ENCODE measurements around the gene KCNN3. TPM values are rescaled to one million over a fixed set of nuclear protein-coding genes. Genes with fewer than 3 reads are reported as not detected.

Gene KCNN3
- total and polyA plus RNA-seq, 2 of the 13 experiments (the other 11 are each of a cell fraction or from before 2014, with no cell fraction given) = not detected

DNA sequence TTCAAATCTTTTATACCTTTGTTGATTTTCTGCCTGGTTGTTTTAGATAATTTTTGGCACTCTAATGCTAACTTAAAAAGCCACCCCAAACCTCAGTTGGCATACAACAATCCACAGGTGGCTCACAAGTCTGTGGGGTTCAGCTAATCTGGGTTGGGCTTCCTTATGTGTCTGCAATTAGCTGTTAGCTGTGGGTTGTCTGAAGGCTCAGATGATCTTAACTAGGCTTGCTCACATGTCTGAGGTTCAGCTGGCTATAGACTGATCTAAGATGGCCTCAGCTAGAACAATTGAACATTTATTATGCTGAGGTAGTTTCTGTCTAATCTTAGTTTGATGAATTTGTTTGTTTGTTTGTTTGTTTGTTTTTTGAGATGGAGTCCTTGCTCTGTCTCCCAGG, 217.2 kb downstream of the KCNN3 start:
- H4K20me1 ChIP-seq (ENCODE audit: insufficient read depth, low read length) = no peaks in the 10 kb centered on the region
- H3K4me3 ChIP-seq (replicated peaks in 1 of 3; ENCODE audit: insufficient read depth in 1 of 3, low read depth in 2 of 3, low read length in 3 of 3) = no peak overlapping the region
- TF ChIP-seq ZNF331 (CRISPR knock-in tag; IDR thresholded peaks at IDR 0.05) (no peak), EP300 (IDR thresholded peaks at IDR 0.05; ENCODE audit: low read depth in 2 of 2, low read length in 2 of 2) (no peak), EP300 (CRISPR knock-in tag; IDR thresholded peaks at IDR 0.05; ENCODE audit: borderline replicate concordance) (no peak), KLF6 (CRISPR knock-in tag; IDR thresholded peaks at IDR 0.05) (no peak), MXI1 (IDR thresholded peaks at IDR 0.05; ENCODE audit: borderline replicate concordance, low read depth, low read length) (no peak), ZNF282 (IDR thresholded peaks at IDR 0.05; ENCODE audit: partially characterized antibody) (no peak), HMG20A (CRISPR knock-in tag; IDR thresholded peaks at IDR 0.05; ENCODE audit: borderline replicate concordance) (no peak), MZF1 (CRISPR knock-in tag; IDR thresholded peaks at IDR 0.05; ENCODE audit: borderline replicate concordance) (no peak), ZNF644 (CRISPR knock-in tag; IDR thresholded peaks at IDR 0.05; ENCODE audit: low read depth) (no peak), TAF1 (CRISPR knock-in tag; IDR thresholded peaks at IDR 0.05) (no peak), MAFF (IDR thresholded peaks at IDR 0.05; ENCODE audit: low read depth, low read length) (no peak), ZFP82 (CRISPR knock-in tag; IDR thresholded peaks at IDR 0.05; ENCODE audit: borderline replicate concordance) (no peak), PAF1 (CRISPR knock-in tag; IDR thresholded peaks at IDR 0.05) (no peak), MLLT10 (CRISPR knock-in tag; IDR thresholded peaks at IDR 0.05) (no peak)
- TF ChIP-seq, protein P1, sequence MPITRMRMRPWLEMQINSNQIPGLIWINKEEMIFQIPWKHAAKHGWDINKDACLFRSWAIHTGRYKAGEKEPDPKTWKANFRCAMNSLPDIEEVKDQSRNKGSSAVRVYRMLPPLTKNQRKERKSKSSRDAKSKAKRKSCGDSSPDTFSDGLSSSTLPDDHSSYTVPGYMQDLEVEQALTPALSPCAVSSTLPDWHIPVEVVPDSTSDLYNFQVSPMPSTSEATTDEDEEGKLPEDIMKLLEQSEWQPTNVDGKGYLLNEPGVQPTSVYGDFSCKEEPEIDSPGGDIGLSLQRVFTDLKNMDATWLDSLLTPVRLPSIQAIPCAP (CRISPR knock-in tag; IDR thresholded peaks at IDR 0.05; ENCODE audit: low read depth) = no peak
- TF ChIP-seq, protein P2, sequence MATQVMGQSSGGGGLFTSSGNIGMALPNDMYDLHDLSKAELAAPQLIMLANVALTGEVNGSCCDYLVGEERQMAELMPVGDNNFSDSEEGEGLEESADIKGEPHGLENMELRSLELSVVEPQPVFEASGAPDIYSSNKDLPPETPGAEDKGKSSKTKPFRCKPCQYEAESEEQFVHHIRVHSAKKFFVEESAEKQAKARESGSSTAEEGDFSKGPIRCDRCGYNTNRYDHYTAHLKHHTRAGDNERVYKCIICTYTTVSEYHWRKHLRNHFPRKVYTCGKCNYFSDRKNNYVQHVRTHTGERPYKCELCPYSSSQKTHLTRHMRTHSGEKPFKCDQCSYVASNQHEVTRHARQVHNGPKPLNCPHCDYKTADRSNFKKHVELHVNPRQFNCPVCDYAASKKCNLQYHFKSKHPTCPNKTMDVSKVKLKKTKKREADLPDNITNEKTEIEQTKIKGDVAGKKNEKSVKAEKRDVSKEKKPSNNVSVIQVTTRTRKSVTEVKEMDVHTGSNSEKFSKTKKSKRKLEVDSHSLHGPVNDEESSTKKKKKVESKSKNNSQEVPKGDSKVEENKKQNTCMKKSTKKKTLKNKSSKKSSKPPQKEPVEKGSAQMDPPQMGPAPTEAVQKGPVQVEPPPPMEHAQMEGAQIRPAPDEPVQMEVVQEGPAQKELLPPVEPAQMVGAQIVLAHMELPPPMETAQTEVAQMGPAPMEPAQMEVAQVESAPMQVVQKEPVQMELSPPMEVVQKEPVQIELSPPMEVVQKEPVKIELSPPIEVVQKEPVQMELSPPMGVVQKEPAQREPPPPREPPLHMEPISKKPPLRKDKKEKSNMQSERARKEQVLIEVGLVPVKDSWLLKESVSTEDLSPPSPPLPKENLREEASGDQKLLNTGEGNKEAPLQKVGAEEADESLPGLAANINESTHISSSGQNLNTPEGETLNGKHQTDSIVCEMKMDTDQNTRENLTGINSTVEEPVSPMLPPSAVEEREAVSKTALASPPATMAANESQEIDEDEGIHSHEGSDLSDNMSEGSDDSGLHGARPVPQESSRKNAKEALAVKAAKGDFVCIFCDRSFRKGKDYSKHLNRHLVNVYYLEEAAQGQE (IDR thresholded peaks at IDR 0.05; ENCODE audit: borderline replicate concordance in 1 of 2, low read depth in 1 of 2, low read length in 2 of 2) = no peak
- TF ChIP-seq, protein P3, sequence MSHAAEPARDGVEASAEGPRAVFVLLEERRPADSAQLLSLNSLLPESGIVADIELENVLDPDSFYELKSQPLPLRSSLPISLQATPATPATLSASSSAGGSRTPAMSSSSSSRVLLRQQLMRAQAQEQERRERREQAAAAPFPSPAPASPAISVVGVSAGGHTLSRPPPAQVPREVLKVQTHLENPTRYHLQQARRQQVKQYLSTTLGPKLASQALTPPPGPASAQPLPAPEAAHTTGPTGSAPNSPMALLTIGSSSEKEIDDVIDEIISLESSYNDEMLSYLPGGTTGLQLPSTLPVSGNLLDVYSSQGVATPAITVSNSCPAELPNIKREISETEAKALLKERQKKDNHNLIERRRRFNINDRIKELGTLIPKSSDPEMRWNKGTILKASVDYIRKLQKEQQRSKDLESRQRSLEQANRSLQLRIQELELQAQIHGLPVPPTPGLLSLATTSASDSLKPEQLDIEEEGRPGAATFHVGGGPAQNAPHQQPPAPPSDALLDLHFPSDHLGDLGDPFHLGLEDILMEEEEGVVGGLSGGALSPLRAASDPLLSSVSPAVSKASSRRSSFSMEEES (CRISPR knock-in tag; IDR thresholded peaks at IDR 0.05) = no peak
- ChIA-PET POLR2A (no interaction called here), CTCF (ENCODE audit: low intra/inter-chr PET ratio, low total read pairs) (no interaction called here)
- no peak for DNase-seq (ENCODE audit: low spot score)
- H3K79me2 ChIP-seq (ENCODE audit: insufficient read depth, low read length) = no peaks in the 10 kb centered on the region
- no peak for ATAC-seq
- no TSS peak for BruUV-seq (replicated peaks)
- 0 out of 5 replicates have a peak, but pooled peaks cover 0 to 3% of the 10 kb centered on the region in 2 experiments for H3K27me3 ChIP-seq (ENCODE audit: control insufficient read depth in 1 of 2, insufficient read depth in 2 of 2, low read length in 2 of 2)
- H3K9me3 ChIP-seq (ENCODE audit: low read length) = no peaks in the 10 kb centered on the region
- H3K27ac ChIP-seq (ENCODE audit: extremely low read length, insufficient read depth, low read length) = no peak overlapping the region
- in situ Hi-C loops (cut with HindIII; ENCODE audit: extremely low pct_ligation_motif_present, low pct_unique_long_range_greater_than_20kb) = no loop called here
- no peak for FAIRE-seq
- intact Hi-C loops (cut with micrococcal nuclease; ENCODE audit: unreplicated experiment) = no loop called here
- no peak overlapping the region for H3K9ac ChIP-seq (ENCODE audit: insufficient read depth, low read depth, low read length)
- no peaks in the 10 kb centered on the region for H3K36me3 ChIP-seq (replicated peaks in 1 of 2; ENCODE audit: control insufficient read depth in 1 of 2, insufficient read depth in 2 of 2, low read length in 2 of 2)
- H2AFZ ChIP-seq (ENCODE audit: low read length) = no peak overlapping the region
- H3K4me1 ChIP-seq (ENCODE audit: insufficient read depth, low read length) = no peaks in the 10 kb centered on the region
- H3K4me2 ChIP-seq (ENCODE audit: low read depth, low read length) = no peak overlapping the region

All from HepG2 (cell line).